MCF 10A (cell line): Measurements from ENCODE around the gene OR4C15. TPM values are rescaled to one million over a fixed set of nuclear protein-coding genes. Genes with fewer than 3 reads are reported as not detected.

Experiments
- Bru-seq: library from RNA; stranded (reverse); fragments of 400-500 nt; gene quantifications from one replicate; lab custom pipeline; 2021; lab: Mats Ljungman, UMichigan
- BruChase-seq, 2 experiments: library from RNA; stranded (reverse); fragments of 400-500 nt; gene quantifications; one replicate each; lab custom pipeline; 2021; lab: Mats Ljungman, UMichigan
- BruUV-seq: library from RNA; stranded (reverse); fragments of 400-500 nt; replicated peaks from 2 replicates; lab custom pipeline; 2021; lab: Mats Ljungman, UMichigan
- CTCF ChIA-PET: fragments of 300-600 bp; sonication (Branson Sonifier 250); formaldehyde crosslinking; extraction: SDS; loops from one replicate; lab custom pipeline; 2021; ENCODE audit warnings: antibody characterized with exemption, inconsistent platforms; lab: Yijun Ruan, JAX
- POLR2A ChIA-PET: fragments of 300-600, 350-650 bp; sonication (Branson Sonifier 250); formaldehyde crosslinking; extraction: SDS; loops from one replicate; lab custom pipeline; 2020; ENCODE audit warnings: antibody characterized with exemption, inconsistent platforms; lab: Yijun Ruan, JAX
- DNase-seq: peaks from one replicate; pipeline ENCODE4 v3.0.0-alpha.2; 2018; ENCODE audit not compliant: unreplicated experiment
- H3K27ac Mint-ChIP-seq: one replicate; pipeline ENCODE4 v1.8.0; 2022; ENCODE audit warnings: mild to moderate bottlenecking, low read depth, mixed read lengths; ENCODE audit not compliant: unreplicated experiment
- H3K27me3 Mint-ChIP-seq: one replicate; pipeline ENCODE4 v1.8.0; 2022; ENCODE audit warnings: mixed read lengths; ENCODE audit not compliant: insufficient read depth, unreplicated experiment
- H3K36me3 Mint-ChIP-seq: one replicate; pipeline ENCODE4 v1.8.0; 2022; ENCODE audit warnings: mild to moderate bottlenecking, moderate library complexity, mixed read lengths; ENCODE audit not compliant: insufficient read depth, unreplicated experiment
- H3K4me1 Mint-ChIP-seq: one replicate; pipeline ENCODE4 v1.8.0; 2022; ENCODE audit warnings: mixed read lengths; ENCODE audit not compliant: insufficient read depth, unreplicated experiment
- H3K4me3 Mint-ChIP-seq: one replicate; pipeline ENCODE4 v1.8.0; 2022; ENCODE audit warnings: mild to moderate bottlenecking, moderate library complexity, mixed read lengths; ENCODE audit not compliant: unreplicated experiment
- H3K9me3 Mint-ChIP-seq: one replicate; pipeline ENCODE4 v1.8.0; 2022; ENCODE audit warnings: mixed read lengths; ENCODE audit not compliant: unreplicated experiment
- intact Hi-C: fragments of 100-400 bp; cut with micrococcal nuclease; formaldehyde crosslinking; loops from 2 replicates; pipeline ENCODE4 v1.14.1; 2022
- long read RNA-seq: library from polyadenylated mRNA; stranded (forward); transcript quantifications from one replicate; pipeline ENCODE4 v2.0.0, GENCODE V29; 2022
- total RNA-seq: library from RNA; stranded (reverse); gene quantifications from 2 replicates; pipeline ENCODE4 v1.2.3, GENCODE V29; 2022
- TF ChIP-seq, protein P1 (sequence below): fragments of 200-600 bp; IDR thresholded peaks from one replicate; pipeline ENCODE4 v1.8.0; 2022; ENCODE audit warnings: antibody characterized with exemption, mild to moderate bottlenecking; ENCODE audit not compliant: unreplicated experiment

OR4C15 gene
- total RNA-seq (not detected in 2 replicates), Bru-seq, nascent RNA (not detected), BruChase-seq, experiment 1, labeled RNA remaining after a 6-hour chase (not detected), BruChase-seq, experiment 2, labeled RNA remaining after a 2-hour chase (not detected)
- long read RNA-seq: 0 reads

DNA sequence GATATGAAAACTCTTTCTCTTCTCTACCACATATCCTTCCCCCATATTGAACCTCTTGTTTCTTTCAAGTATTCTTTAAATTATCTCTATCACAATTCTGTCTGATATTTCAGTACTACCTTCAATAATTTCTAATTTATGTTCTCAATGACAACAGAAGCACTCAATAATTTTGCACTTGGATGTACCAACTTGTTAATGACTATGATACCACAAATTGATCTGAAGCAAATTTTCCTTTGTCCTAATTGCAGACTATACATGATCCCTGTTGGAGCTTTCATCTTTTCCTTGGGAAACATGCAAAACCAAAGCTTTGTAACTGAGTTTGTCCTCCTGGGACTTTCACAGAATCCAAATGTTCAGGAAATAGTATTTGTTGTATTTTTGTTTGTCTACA is at the start of gene OR4C15:
Gene OR4C15, plus strand, starts transcription at position 301 of the 400 bp plus-strand sequence. Its CDS starts 0 bp downstream, at position 301.
- no peak for DNase-seq
- peaks cover 39% of the 10 kb centered on the region for H3K9me3 Mint-ChIP-seq
- TF ChIP-seq, protein P1, sequence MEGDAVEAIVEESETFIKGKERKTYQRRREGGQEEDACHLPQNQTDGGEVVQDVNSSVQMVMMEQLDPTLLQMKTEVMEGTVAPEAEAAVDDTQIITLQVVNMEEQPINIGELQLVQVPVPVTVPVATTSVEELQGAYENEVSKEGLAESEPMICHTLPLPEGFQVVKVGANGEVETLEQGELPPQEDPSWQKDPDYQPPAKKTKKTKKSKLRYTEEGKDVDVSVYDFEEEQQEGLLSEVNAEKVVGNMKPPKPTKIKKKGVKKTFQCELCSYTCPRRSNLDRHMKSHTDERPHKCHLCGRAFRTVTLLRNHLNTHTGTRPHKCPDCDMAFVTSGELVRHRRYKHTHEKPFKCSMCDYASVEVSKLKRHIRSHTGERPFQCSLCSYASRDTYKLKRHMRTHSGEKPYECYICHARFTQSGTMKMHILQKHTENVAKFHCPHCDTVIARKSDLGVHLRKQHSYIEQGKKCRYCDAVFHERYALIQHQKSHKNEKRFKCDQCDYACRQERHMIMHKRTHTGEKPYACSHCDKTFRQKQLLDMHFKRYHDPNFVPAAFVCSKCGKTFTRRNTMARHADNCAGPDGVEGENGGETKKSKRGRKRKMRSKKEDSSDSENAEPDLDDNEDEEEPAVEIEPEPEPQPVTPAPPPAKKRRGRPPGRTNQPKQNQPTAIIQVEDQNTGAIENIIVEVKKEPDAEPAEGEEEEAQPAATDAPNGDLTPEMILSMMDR: no peak
- no peak within 1 kb of the TSS for H3K27ac Mint-ChIP-seq
- ChIA-PET CTCF (interaction anchor here (0.6 kb wide), 1 partner anchor 136 kb away, joined by 3 read pairs; no protein-coding TSS in a partner anchor), POLR2A (no interaction called here)
- H3K27me3 Mint-ChIP-seq: no peaks in the 10 kb centered on the region
- no peak within 1 kb of the TSS for H3K4me3 Mint-ChIP-seq
- BruUV-seq: no TSS peak
- H3K36me3 Mint-ChIP-seq: no peaks in the 10 kb centered on the region
- no peaks in the 10 kb centered on the region for H3K4me1 Mint-ChIP-seq
- intact Hi-C loops: no loop called here

DNA sequence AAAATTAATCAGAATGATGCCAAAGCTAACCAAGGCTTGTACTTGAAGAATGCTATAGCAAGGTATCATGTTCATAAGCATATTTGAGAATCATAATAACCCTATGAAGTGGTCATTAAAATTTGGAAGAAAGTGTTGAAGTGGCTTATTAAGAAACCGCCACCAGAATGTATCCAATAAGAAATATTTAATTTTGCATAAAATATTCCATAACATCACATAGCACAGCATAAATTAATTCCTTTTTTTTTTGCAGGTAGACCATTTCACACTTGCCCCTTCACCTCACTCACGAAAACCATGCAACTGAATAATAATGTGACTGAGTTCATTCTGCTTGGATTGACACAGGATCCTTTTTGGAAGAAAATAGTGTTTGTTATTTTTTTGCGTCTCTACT is 17.6 kb downstream of the OR4C15 start, which contains the start of gene OR4C16:
Gene OR4C16, plus strand, starts transcription at position 301 of the 400 bp plus-strand sequence. Its CDS starts 0 bp downstream, at position 301.
- no peak within 1 kb of the TSS for H3K27ac Mint-ChIP-seq
- ChIA-PET CTCF (no interaction called here), POLR2A (no interaction called here)
- no peaks in the 10 kb centered on the region for H3K4me1 Mint-ChIP-seq
- peaks cover 45% of the 10 kb centered on the region for H3K9me3 Mint-ChIP-seq
- BruUV-seq: no TSS peak
- no peaks in the 10 kb centered on the region for H3K27me3 Mint-ChIP-seq
- TF ChIP-seq, protein P1: no peak
- H3K4me3 Mint-ChIP-seq: no peak within 1 kb of the TSS
- no peak for DNase-seq
- H3K36me3 Mint-ChIP-seq: no peaks in the 10 kb centered on the region
- intact Hi-C loops: no loop called here

DNA sequence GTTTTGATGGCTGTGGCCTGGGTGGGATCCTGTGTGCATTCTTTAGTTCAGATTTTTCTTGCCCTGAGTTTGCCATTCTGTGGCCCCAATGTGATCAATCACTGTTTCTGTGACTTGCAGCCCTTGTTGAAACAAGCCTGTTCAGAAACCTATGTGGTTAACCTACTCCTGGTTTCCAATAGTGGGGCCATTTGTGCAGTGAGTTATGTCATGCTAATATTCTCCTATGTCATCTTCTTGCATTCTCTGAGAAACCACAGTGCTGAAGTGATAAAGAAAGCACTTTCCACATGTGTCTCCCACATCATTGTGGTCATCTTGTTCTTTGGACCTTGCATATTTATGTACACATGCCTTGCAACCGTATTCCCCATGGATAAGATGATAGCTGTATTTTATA is 18.3 kb downstream of the OR4C15 start:
- Mint-ChIP-seq H3K27me3 (no peaks in the 10 kb centered on the region), H3K36me3 (no peaks in the 10 kb centered on the region), H3K27ac (no peak overlapping the region), H3K4me1 (no peaks in the 10 kb centered on the region), H3K4me3 (no peak overlapping the region), H3K9me3 (peaks cover 45% of the 10 kb centered on the region)
- CTCF ChIA-PET: no interaction called here
- TF ChIP-seq, protein P1: no peak
- intact Hi-C loops: no loop called here
- POLR2A ChIA-PET: no interaction called here
- no peak for DNase-seq
- no TSS peak for BruUV-seq

Other genes starting within 250 kb of the OR4C15 start
- gene OR4A16, start 211.3 kb upstream of the OR4C15 start, total RNA-seq: not detected in 2 replicates
- not detected in 2 replicates for gene OR4A15, start 186.5 kb upstream of the OR4C15 start, total RNA-seq
- not detected in 2 replicates for gene OR4C16, start 17.7 kb downstream of the OR4C15 start, total RNA-seq
- not detected in 2 replicates for gene OR4C11, start 53.2 kb downstream of the OR4C15 start, total RNA-seq
- not detected in 2 replicates for gene OR4P4, start 80.6 kb downstream of the OR4C15 start, total RNA-seq
- not detected in 2 replicates for gene OR4S2, start 93.9 kb downstream of the OR4C15 start, total RNA-seq
- gene OR4C6, start 107.7 kb downstream of the OR4C15 start, total RNA-seq: not detected in 2 replicates
- gene OR5D13, start 219.0 kb downstream of the OR4C15 start, total RNA-seq: not detected in 2 replicates
- gene OR5D14, start 241.1 kb downstream of the OR4C15 start, total RNA-seq: not detected in 2 replicates